K562 (cell line): ENCODE data around the gene SLC8A1. TPM values are rescaled to one million over a fixed set of nuclear protein-coding genes. Genes with fewer than 3 reads are reported as not detected.

Experiments used
- ATAC-seq: fragments of 200-7000 bp; cut with Tn5 transposase; 3 replicates; pipeline ENCODE4 v1.9.1; 2020; ENCODE audit warnings: moderate library complexity
- BruUV-seq: library from RNA; stranded (reverse); fragments of 400-500 nt; replicated peaks from 2 replicates; lab custom pipeline; 2021; lab: Mats Ljungman, UMichigan
- CTCF ChIA-PET: fragments of 300-600 bp; formaldehyde crosslinking; extraction: SDS; loops from one replicate; lab custom pipeline; 2021; ENCODE audit warnings: low intra/inter-chr PET ratio; lab: Yijun Ruan, JAX
- POLR2A ChIA-PET: fragments of 300-600, 350-650 bp; sonication (Branson Sonifier 250); formaldehyde crosslinking; extraction: SDS; loops from one replicate; lab custom pipeline; 2021; ENCODE audit warnings: antibody characterized with exemption, inconsistent platforms; lab: Yijun Ruan, JAX
- DNase-seq, 4 experiments: peaks; one replicate each; pipeline versions ENCODE4 v3.0.0 to v3.0.0-alpha.2; 2011 to 2018; ENCODE audit warnings: low spot score in 3 of 4, mixed read lengths in 3 of 4; ENCODE audit errors: extremely low read depth in 1 of 4
- FAIRE-seq: peaks from 2 replicates; lab custom pipeline; 2011; peaks lifted over from hg19 to GRCh38; lab: Jason Lieb, UNC
- H2AFZ ChIP-seq: 2 replicates; pipeline ENCODE4 v1.6.0; 2011; ENCODE audit warnings: low read depth, low read length, control low read depth, inconsistent platforms
- H3K27ac ChIP-seq: fragments of 200-600 bp; 3 replicates; pipeline ENCODE4 v1.8.0; 2011; ENCODE audit warnings: low read depth, mild to moderate bottlenecking, control low read depth, inconsistent platforms, low read length, moderate library complexity, mixed read lengths; ENCODE audit errors: extremely low read depth
- H3K27me3 ChIP-seq, 2 experiments: fragments of 300-600 bp in 1 of 2; 2 replicates in 1 of 2; 3 replicates in 1 of 2; pipeline versions ENCODE4 v1.6.0 to v1.8.0; 2011; ENCODE audit warnings: inconsistent platforms in 2 of 2, low read length in 2 of 2, mild to moderate bottlenecking in 1 of 2, mixed read lengths in 1 of 2, moderate library complexity in 1 of 2; ENCODE audit not compliant: control insufficient read depth in 2 of 2, insufficient read depth in 2 of 2
- H3K36me3 ChIP-seq: fragments of 300-600 bp; 3 replicates; pipeline ENCODE4 v1.8.0; 2011; ENCODE audit warnings: mild to moderate bottlenecking, low read length, inconsistent platforms; ENCODE audit not compliant: control insufficient read depth, insufficient read depth
- H3K4me1 ChIP-seq, 2 experiments: fragments of 200-600 bp in 1 of 2; replicated peaks in 1 of 2; 2 replicates in 1 of 2; 3 replicates in 1 of 2; pipeline versions ENCODE4 v1.5.1 to v1.8.0; 2011; ENCODE audit warnings: inconsistent platforms in 2 of 2, low read length in 2 of 2, mild to moderate bottlenecking in 1 of 2, mixed read lengths in 1 of 2, moderate library complexity in 1 of 2; ENCODE audit not compliant: control insufficient read depth in 2 of 2, insufficient read depth in 2 of 2
- H3K4me2 ChIP-seq: 2 replicates; pipeline ENCODE4 v1.6.1; 2011; ENCODE audit warnings: low read length, control low read depth, inconsistent platforms, mixed read lengths; ENCODE audit not compliant: insufficient read depth
- H3K4me3 ChIP-seq: fragments of 200-600 bp; sonication (generic), shearing (Covaris generic); 2 replicates; pipeline ENCODE4 v1.5.1; 2016; ENCODE audit warnings: control low read depth, inconsistent platforms
- H3K79me2 ChIP-seq: fragments of 200-600 bp; 3 replicates; pipeline ENCODE4 v1.8.0; 2011; ENCODE audit warnings: low read length, inconsistent platforms; ENCODE audit not compliant: control insufficient read depth, insufficient read depth
- H3K9ac ChIP-seq, 2 experiments: 2 replicates each; pipeline versions ENCODE4 v1.6.0 to v1.6.1; 2011; ENCODE audit warnings: low read depth in 2 of 2, low read length in 2 of 2, control low read depth in 1 of 2, inconsistent platforms in 1 of 2, mild to moderate bottlenecking in 1 of 2, mixed read lengths in 1 of 2; ENCODE audit not compliant: insufficient read depth in 1 of 2
- H3K9me1 ChIP-seq: one replicate; pipeline ENCODE4 v1.6.0; 2011; ENCODE audit warnings: inconsistent platforms, mild to moderate bottlenecking, low read length, moderate library complexity; ENCODE audit not compliant: control insufficient read depth, insufficient read depth
- H3K9me3 ChIP-seq: replicated peaks from 2 replicates; pipeline ENCODE4 v1.5.1; 2011; ENCODE audit warnings: low read depth, low read length, inconsistent platforms; ENCODE audit not compliant: control insufficient read depth, insufficient read depth
- H4K20me1 ChIP-seq: replicated peaks from 2 replicates; pipeline ENCODE4 v1.6.1; 2011; ENCODE audit warnings: low read length, inconsistent platforms, mixed read lengths; ENCODE audit not compliant: control insufficient read depth, insufficient read depth
- ATF4 ChIP-seq: fragments of 450-650 bp; formaldehyde crosslinking; IDR thresholded peaks from 2 replicates; pipeline ENCODE4 v1.4.0; 2022; ENCODE audit warnings: mild to moderate bottlenecking, moderate library complexity
- DIDO1 ChIP-seq: fragments of 450-650 bp; IDR thresholded peaks from 2 replicates; pipeline ENCODE4 v1.6.1; 2016; ENCODE audit warnings: low read depth, missing biosample characterization, missing genetic modification characterization
- MTA3 ChIP-seq: fragments of 450-650 bp; formaldehyde crosslinking; IDR thresholded peaks from 2 replicates; pipeline ENCODE4 v1.6.1; 2017; ENCODE audit warnings: mild to moderate bottlenecking, borderline replicate concordance
- RBFOX2 ChIP-seq: fragments of 200-400 bp; formaldehyde crosslinking; IDR thresholded peaks from 2 replicates; pipeline ENCODE4 v1.6.1; 2017; ENCODE audit warnings: low read depth, mild to moderate bottlenecking, low read length, moderate library complexity
- ZBTB17 ChIP-seq: fragments of 450-650 bp; formaldehyde crosslinking; IDR thresholded peaks from 2 replicates; pipeline ENCODE4 v1.4.0; 2020; ENCODE audit warnings: mild to moderate bottlenecking
- ZNF311 ChIP-seq: fragments of 250-450 bp; sonication (Bioruptor Pico); IDR thresholded peaks from 2 replicates; pipeline ENCODE4 v1.4.0; 2020; ENCODE audit warnings: mild to moderate bottlenecking, moderate library complexity
- WGBS: fragments of 100-300 bp; shearing (Covaris generic); methylation state at CpG from one replicate; pipeline ENCODE4 v1.1.6; 2016; ENCODE audit warnings: low coverage, mixed read lengths; ENCODE audit not compliant: insufficient coverage; ENCODE audit errors: missing lambda C conversion rate; 5-methylcytosine and 5-hydroxymethylcytosine counted together
- in situ Hi-C: fragments of 300-500 bp; cut with MboI; formaldehyde crosslinking; loops from 4 replicates; pipeline ENCODE4 v1.15.0; 2018; ENCODE audit warnings: inconsistent platforms, mixed read lengths
- intact Hi-C: fragments of 100-400 bp; cut with micrococcal nuclease; formaldehyde crosslinking; loops from 2 replicates; pipeline ENCODE4 v1.14.2; 2022
- polyA plus RNA-seq, 8 experiments: library from polyadenylated mRNA; depleted of rRNA in 4 of 8; stranded (reverse) in 5 of 8; unstranded in 3 of 8; fragments of >200 nt; fragmentation: Nextera tagmentation in 2 of 8; fragmentation: Illumina TruSeq in 1 of 8; extraction: Ambion mirVana in 2 of 8; extraction: Trizol in 1 of 8; gene quantifications; 2 replicates each; pipeline versions ENCODE4 v1.2.1 to v1.2.3, GENCODE V29; 2011 to 2014; ENCODE audit warnings: inconsistent platforms in 1 of 8, missing spikeins in 1 of 8
- total RNA-seq, 7 experiments: library from RNA; depleted of rRNA in 6 of 7; stranded (reverse); fragments of >200 nt in 6 of 7; fragmentation: Illumina TruSeq in 2 of 7; extraction: Trizol in 2 of 7; gene quantifications; 2 replicates each; pipeline versions ENCODE4 v1.2.1 to v1.2.3, GENCODE V29; 2011 to 2021; ENCODE audit warnings: low replicate concordance in 1 of 7
- TF ChIP-seq, protein P1 (sequence below): fragments of 250-450 bp; sonication (Bioruptor Pico); IDR thresholded peaks from 2 replicates; pipeline ENCODE4 v1.4.0; 2020; ENCODE audit warnings: mild to moderate bottlenecking

Gene SLC8A1
- total and polyA plus RNA-seq, 9 of the 15 experiments (the other 6 are each of a cell fraction or from before 2014, with no cell fraction given), result not detected

- no peaks in the 10 kb centered on the region for H3K27me3 ChIP-seq
- DNase-seq (no peak), ATAC-seq (no peak), FAIRE-seq (no peak)
- no peaks in the 10 kb centered on the region for H3K4me1 ChIP-seq
- H3K9me1 ChIP-seq, result no peaks in the 10 kb centered on the region
- H3K4me2 ChIP-seq, result no peak overlapping the region
- no peaks in the 10 kb centered on the region for H3K36me3 ChIP-seq
- H3K9ac ChIP-seq, result no peak overlapping the region
- 0% methylated on average over 3 of the region's 3 CpGs for WGBS
- intact Hi-C loops (no loop called here), in situ Hi-C loops (no loop called here)
- no peak overlapping the region for H2AFZ ChIP-seq
- TF ChIP-seq, protein P1, sequence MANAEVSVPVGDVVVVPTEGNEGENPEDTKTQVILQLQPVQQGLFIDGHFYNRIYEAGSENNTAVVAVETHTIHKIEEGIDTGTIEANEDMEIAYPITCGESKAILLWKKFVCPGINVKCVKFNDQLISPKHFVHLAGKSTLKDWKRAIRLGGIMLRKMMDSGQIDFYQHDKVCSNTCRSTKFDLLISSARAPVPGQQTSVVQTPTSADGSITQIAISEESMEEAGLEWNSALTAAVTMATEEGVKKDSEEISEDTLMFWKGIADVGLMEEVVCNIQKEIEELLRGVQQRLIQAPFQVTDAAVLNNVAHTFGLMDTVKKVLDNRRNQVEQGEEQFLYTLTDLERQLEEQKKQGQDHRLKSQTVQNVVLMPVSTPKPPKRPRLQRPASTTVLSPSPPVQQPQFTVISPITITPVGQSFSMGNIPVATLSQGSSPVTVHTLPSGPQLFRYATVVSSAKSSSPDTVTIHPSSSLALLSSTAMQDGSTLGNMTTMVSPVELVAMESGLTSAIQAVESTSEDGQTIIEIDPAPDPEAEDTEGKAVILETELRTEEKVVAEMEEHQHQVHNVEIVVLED, result no peak
- TF ChIP-seq RBFOX2, result no peak
- TF ChIP-seq ZBTB17, result no peak
- TF ChIP-seq ATF4 (CRISPR knock-in tag), result no peak
- TF ChIP-seq ZNF311 (CRISPR knock-in tag), result no peak
- no peak for TF ChIP-seq DIDO1
- no peak for TF ChIP-seq MTA3
- POLR2A ChIA-PET, result no interaction called here
- H3K79me2 ChIP-seq, result no peaks in the 10 kb centered on the region
- no TSS peak for BruUV-seq
- H3K9me3 ChIP-seq, result no peaks in the 10 kb centered on the region
- no peak overlapping the region for H3K27ac ChIP-seq
- H4K20me1 ChIP-seq, result no peaks in the 10 kb centered on the region
- CTCF ChIA-PET, result no interaction called here
- H3K4me3 ChIP-seq, result no peak overlapping the region
Measured at GRCh38 chr2:40169856-40170255, 282.0 kb downstream of the SLC8A1 start.
